Left forelimb (tissue), 1 donor: ENCODE measurements around the gene CNTD1.
"Not testable (repeated sequence)": the region's sequence is repeated elsewhere in the genome, so short reads cannot be mapped to it uniquely, and the experiment has no call there.

Experiments
- DNase-seq: peaks from one replicate; pipeline ENCODE4 v3.0.0-alpha.2; 2018; ENCODE audit warnings: low spot score

CNTD1 gene

DNA sequence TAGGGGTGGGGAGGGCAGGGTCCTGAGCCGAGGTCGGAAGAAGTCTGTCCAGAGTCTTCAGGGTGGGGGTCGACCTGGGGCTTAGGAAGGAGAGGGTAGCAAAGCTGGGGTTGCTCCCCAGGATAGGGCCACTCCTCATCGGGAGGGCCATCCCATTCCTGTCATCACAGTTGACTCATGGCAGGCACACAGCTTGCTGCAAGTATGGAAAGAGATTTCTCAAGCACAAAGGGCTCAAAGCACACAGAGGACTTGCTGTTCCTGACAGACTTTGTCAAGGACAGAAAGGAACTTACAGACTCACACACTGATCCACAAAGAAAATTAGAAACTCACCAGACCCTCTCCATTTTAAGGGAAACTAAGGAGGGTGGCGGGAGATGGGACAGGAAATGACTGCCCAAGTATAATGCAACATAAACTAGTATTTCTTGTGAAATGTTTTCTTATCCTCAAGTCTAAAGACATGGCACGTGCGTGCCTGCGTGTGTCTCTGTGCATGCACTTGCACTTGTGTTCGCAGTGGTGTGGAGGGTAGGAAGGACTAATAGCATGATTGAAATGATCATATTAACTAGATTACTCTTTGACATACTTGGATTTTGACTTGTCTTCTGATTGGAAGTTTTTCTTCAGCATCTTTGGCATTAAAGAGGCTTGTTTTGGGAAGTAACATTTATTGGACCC lies 48.1 kb downstream of the CNTD1 start:
- no peak for DNase-seq

DNA sequence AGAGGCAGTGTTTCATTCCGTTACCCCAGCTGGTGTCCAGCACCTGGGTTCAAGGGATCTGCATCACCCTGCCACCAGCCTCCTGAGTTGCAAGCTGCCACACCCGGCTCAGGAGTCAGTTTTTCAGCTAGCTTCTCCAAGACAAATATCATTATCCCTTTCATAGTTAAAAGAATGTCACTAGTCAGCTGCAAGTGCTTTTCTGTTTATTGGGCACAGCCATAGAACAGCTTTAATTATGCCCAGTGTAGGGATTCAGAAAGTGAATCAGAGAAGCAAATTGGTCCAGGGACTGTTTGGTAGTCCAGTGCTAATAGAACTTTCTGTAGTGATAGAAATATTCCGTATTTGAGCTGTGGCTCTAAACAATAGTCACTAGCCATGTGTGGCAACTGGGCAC lies 49.4 kb downstream of the CNTD1 start:
- no peak for DNase-seq

DNA sequence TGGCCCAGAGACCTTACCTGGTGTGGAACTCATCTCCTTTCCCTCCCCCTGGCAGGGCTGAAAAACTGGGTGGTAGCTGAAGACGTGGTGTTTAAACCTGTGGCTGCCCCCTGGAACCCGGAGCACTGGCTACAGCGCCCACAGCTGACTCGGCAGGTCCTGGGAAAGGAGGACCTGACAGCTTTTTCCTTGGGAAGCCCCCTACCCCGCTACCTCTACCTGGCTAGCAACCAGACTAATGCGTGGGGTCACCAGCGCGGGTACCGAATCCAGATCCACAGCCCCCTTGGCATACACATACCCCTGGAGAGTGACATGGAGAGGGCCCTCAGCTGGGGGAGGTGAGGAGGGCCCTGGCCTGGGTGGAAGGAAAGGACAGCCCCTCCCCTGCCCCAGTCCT lies 50.4 kb downstream of the CNTD1 start:
- DNase-seq = no peak

DNA sequence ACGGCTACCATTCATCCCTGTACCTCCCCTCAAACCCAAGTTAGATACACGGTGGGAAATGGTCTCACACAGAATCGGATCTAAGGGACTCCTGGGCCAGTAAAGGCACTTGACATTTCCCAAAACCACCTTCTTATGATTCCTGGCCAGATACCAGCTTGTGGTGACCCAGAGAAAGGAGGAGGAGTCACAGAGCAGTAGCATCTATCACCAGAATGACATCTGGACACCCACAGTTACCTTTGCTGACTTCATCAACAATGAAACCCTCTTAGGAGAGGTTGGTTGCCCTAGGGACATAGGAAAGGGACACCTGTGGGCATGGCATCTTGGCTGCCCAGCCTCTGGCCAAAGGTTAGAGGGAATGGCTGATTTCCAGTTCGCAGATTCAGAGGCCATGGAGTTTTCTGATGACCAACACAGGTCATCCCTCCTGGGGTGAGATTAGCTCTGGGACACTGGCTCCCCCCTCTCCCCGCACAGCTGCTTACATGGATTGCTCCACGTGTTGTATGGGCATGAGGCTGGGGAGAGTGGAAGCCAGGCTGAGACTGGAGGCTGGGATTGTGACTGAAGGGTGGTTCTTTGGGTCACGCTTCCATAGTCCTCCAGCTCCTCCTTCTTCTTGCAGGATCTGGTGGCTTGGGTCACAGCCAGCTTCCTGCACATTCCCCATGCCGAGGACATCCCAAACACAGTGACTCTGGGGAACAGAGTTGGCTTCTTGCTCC lies 51.0 kb downstream of the CNTD1 start:
- DNase-seq = no peak

DNA sequence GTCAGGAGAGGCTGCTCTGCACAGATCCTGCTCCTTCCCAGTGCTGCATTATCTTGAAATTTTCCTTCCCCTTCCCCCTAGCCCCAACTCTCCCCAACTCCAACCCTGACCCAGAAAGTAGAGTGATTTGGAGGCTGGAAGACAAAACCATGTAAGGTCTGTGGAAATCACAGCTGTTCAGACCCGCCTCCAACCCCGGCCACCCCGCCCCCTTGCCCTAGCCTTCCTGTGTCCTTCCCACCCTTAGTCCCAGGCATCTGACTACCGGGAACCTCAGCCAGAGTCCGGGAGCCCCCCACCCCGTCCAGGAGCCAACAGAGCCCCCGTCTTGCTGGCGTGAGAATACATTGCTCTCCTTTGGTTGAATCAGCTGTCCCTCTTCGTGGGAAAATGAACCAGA lies 52.3 kb downstream of the CNTD1 start, which contains the start of gene AOC3:
TSS of gene AOC3 (plus strand) at position 246 of the 400 bp plus-strand sequence. CDS start at position 391, 145 bp downstream.
- no peak for DNase-seq

DNA sequence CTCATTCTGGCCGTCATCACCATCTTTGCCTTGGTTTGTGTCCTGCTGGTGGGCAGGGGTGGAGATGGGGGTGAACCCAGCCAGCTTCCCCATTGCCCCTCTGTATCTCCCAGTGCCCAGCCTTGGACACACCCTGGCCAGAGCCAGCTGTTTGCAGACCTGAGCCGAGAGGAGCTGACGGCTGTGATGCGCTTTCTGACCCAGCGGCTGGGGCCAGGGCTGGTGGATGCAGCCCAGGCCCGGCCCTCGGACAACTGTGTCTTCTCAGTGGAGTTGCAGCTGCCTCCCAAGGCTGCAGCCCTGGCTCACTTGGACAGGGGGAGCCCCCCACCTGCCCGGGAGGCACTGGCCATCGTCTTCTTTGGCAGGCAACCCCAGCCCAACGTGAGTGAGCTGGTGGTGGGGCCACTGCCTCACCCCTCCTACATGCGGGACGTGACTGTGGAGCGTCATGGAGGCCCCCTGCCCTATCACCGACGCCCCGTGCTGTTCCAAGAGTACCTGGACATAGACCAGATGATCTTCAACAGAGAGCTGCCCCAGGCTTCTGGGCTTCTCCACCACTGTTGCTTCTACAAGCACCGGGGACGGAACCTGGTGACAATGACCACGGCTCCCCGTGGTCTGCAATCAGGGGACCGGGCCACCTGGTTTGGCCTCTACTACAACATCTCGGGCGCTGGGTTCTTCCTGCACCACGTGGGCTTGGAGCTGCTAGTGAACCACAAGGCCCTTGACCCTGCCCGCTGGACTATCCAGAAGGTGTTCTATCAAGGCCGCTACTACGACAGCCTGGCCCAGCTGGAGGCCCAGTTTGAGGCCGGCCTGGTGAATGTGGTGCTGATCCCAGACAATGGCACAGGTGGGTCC lies 52.9 kb downstream of the CNTD1 start:
- DNase-seq = not testable (repeated sequence)

DNA sequence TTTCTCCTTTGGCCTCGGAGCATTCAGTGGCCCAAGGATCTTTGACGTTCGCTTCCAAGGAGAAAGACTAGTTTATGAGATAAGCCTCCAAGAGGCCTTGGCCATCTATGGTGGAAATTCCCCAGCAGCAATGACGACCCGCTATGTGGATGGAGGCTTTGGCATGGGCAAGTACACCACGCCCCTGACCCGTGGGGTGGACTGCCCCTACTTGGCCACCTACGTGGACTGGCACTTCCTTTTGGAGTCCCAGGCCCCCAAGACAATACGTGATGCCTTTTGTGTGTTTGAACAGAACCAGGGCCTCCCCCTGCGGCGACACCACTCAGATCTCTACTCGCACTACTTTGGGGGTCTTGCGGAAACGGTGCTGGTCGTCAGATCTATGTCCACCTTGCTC lies 53.7 kb downstream of the CNTD1 start:
- no peak for DNase-seq

DNA sequence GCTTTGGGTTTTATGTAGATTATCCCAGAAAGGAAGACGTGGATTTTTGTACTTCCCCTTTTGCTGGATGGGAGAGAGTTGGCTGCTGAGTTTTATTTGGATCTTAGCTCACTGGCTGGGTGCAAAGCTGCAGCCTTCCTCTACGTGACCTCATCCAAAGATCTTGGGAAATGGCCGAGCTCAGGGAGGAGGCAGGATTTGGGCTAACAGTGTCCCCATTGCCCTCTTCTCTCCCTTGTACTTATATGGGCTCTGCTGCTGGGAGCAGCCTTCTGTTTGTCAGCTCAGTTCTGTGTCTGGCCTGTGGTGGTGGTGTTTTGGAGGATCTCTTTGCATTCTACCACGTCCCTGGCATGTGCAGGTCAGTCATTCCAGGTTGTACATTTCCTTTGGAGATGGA lies 54.3 kb downstream of the CNTD1 start:
- no peak for DNase-seq

DNA sequence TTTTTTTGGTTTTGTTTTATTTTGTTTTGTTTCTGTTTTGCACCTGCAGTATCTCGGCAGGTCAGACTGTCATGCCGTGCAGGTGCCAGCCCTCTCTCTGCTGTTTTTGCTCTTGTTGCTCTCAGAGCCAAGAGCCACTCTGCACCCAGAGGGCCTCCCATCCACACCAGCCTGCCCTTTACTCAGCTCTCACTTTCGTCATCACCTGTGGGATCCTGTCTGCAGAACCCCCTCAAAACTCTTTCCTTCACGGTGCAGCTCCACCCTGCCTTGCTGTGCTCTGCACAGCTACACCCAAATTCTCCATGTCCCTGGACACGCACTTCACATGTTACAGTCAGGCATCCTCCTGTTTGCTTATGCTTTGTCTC lies 54.9 kb downstream of the CNTD1 start:
- DNase-seq = no peak

DNA sequence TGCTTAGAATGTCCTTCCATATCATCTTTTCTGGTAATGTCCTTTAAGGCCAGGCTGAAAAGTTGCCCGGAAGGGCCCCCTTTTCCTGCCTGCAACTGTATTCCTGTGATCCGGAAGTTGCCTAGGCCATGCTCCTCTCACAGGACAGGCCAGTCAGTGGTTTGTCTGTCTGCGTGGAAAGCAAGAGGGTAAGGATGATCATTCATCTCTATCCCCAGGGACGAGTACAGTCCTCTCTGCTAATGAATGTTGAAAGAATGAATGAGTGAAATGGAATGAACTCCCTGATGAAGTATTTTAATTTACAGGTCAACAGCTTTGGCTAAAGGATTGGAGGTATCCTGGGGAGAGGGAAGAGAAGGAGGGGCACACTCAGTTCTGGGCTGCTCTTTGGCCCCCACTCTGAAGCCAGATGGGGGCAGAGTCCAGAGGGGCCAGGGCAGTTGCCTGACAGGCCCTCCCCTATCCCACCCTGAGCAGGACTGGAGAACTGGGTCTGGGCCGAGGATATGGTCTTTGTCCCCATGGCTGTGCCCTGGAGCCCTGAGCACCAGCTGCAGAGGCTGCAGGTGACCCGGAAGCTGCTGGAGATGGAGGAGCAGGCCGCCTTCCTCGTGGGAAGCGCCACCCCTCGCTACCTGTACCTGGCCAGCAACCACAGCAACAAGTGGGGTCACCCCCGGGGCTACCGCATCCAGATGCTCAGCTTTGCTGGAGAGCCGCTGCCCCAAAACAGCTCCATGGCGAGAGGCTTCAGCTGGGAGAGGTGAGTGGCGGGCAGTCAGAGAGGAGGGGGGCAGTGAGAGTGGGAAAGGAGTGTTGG lies 55.5 kb downstream of the CNTD1 start:
- no peak for DNase-seq

DNA sequence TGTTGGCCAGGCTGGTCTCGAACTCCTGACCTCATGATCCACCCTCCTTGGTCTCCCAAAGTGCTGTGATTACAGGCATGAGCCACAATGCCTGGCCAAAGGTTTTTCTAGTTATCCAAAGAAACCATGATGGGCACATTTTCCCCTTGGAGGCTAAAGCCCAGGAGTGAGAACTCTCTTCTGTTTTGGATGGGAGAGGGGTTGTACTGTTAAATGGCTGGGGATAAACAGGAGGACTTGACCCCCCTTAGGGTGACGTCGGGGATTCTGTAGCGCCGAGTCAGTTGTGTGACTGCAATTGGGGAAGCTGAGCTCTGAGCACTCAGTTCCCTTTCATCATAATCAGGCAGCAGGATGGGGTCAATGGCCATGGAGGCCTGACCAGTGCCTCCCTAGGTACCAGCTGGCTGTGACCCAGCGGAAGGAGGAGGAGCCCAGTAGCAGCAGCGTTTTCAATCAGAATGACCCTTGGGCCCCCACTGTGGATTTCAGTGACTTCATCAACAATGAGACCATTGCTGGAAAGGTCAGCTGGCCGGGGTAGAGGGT lies 56.5 kb downstream of the CNTD1 start:
- no peak for DNase-seq

DNA sequence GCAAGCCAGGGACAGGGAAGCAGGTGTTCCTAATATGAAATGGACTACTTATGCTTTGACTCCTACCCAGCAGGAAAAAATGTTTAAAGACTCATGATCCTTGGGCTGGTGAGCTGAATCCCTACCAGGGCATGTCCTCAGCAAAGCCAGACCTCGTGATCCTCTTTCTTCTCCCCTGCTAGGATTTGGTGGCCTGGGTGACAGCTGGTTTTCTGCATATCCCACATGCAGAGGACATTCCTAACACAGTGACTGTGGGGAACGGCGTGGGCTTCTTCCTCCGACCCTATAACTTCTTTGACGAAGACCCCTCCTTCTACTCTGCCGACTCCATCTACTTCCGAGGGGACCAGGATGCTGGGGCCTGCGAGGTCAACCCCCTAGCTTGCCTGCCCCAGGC lies 57.4 kb downstream of the CNTD1 start:
- not testable (repeated sequence) for DNase-seq

DNA sequence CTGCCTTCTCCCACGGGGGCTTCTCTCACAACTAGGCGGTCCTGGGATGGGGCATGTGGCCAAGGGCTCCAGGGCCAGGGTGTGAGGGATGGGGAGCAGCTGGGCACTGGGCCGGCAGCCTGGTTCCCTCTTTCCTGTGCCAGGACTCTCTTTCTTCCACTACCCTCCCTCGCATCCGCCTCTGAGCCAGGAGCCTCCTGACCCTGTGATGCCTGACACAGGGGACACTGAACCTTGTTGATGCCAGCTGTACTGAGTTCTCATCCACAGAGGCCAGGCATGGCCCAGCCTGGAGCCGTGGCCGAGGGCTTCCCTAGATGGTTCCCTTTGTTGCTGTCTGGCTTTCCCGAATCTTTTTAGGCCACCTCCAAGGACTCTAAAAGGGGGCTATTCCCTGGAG lies 57.9 kb downstream of the CNTD1 start:
- DNase-seq = not testable (repeated sequence)

DNA sequence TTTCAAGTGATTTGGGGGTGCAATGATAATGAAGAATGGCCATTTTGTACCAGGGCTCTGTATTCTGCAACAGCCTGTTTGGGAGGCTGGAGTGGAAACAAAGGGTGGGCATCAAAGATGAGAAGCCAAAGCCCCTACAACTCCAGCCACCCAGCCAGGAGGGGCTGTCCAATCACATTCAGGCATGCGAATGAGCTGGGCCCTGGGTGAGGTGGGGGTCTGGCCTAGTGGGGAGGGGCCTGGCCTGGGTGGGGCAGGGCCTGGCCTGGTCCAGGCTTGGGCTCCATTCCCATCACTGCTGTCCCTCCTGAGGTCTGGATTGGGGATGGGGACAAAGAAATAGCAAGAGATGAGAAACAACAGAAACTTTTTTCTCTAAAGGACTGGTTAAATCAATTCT lies 58.7 kb downstream of the CNTD1 start:
- DNase-seq = no peak
